ENCODE data around the gene MACROD2. TPM values are rescaled to one million over a fixed set of nuclear protein-coding genes. Genes with fewer than 3 reads are reported as not detected.

MACROD2 gene
- polyA plus RNA-seq, 1 donor (not counting 4 experiments of a cell fraction or from before 2014, with no cell fraction given), result 0.71 TPM

- Histone ChIP-seq H3K27me3 (ENCODE audit: control insufficient read depth, extremely low read depth, insufficient read depth, low read length) (no peaks in the 10 kb centered on the region), H3K4me2 (ENCODE audit: control insufficient read depth, extremely low read depth, insufficient read depth, low read depth, low read length) (no peak overlapping the region), H3K36me3 (ENCODE audit: control insufficient read depth in 2 of 2, extremely low read depth in 1 of 2, insufficient read depth in 2 of 2, low read length in 2 of 2) (no peaks in the 10 kb centered on the region), H3K9me1 (ENCODE audit: control insufficient read depth, extremely low read depth, insufficient read depth, low read length) (no peaks in the 10 kb centered on the region), H3K9ac (ENCODE audit: control insufficient read depth, extremely low read depth, insufficient read depth, low read length) (no peak overlapping the region), H3K79me2 (ENCODE audit: control insufficient read depth, insufficient read depth, low read length) (no peaks in the 10 kb centered on the region), H3K4me1 (ENCODE audit: control insufficient read depth, extremely low read depth, insufficient read depth, low read length) (peaks cover 17% of the 10 kb centered on the region), H3K4me3 (ENCODE audit: control insufficient read depth in 2 of 3, extremely low read depth in 1 of 3, insufficient read depth in 2 of 3, low read depth in 1 of 3, low read length in 3 of 3) (no peak overlapping the region), H3K27ac (ENCODE audit: control insufficient read depth, insufficient read depth, low read length) (no peak overlapping the region), H3K9me3 (ENCODE audit: control insufficient read depth, low read depth, low read length) (no peaks in the 10 kb centered on the region), H2AFZ (ENCODE audit: control insufficient read depth, low read length) (no peak overlapping the region), H4K20me1 (ENCODE audit: control insufficient read depth, extremely low read depth, insufficient read depth, low read length) (no peaks in the 10 kb centered on the region)
- TF ChIP-seq CTCF (optimal IDR thresholded peaks at IDR 0.05 in 1 of 3, IDR thresholded peaks at IDR 0.05 in 1 of 3, conservative IDR thresholded peaks at IDR 0.05 in 1 of 3; ENCODE audit: extremely low read depth in 1 of 3, insufficient read depth in 2 of 3, low read length in 3 of 3) (no peak), EZH2 (IDR thresholded peaks at IDR 0.05; ENCODE audit: low read length) (no peak)
- DNase-seq (ENCODE audit: low read depth, low spot score), result no peak
- dilution Hi-C loops (cut with MboI; ENCODE audit: extremely low pct_ligation_motif_present, low sequenced_read_pairs), result no loop called here
- FAIRE-seq, result peak; percentile 55
Measured at GRCh38 chr20:15742627-15743026, 1747.3 kb downstream of the MACROD2 start.

GRCh38 chr20:15756002-15756753, 1760.9 kb downstream of the MACROD2 start:
- H3K9me3 ChIP-seq (ENCODE audit: control insufficient read depth, low read depth, low read length), result no peaks in the 10 kb centered on the region
- H3K4me3 ChIP-seq (ENCODE audit: control insufficient read depth in 2 of 3, extremely low read depth in 1 of 3, insufficient read depth in 2 of 3, low read depth in 1 of 3, low read length in 3 of 3), result no peak overlapping the region
- FAIRE-seq, result no peak
- no peaks in the 10 kb centered on the region for H3K4me1 ChIP-seq (ENCODE audit: control insufficient read depth, extremely low read depth, insufficient read depth, low read length)
- H3K36me3 ChIP-seq (ENCODE audit: control insufficient read depth in 2 of 2, extremely low read depth in 1 of 2, insufficient read depth in 2 of 2, low read length in 2 of 2), result no peaks in the 10 kb centered on the region
- H3K27ac ChIP-seq (ENCODE audit: control insufficient read depth, insufficient read depth, low read length), result no peak overlapping the region
- no peaks in the 10 kb centered on the region for H3K27me3 ChIP-seq (ENCODE audit: control insufficient read depth, extremely low read depth, insufficient read depth, low read length)
- no peaks in the 10 kb centered on the region for H4K20me1 ChIP-seq (ENCODE audit: control insufficient read depth, extremely low read depth, insufficient read depth, low read length)
- no peaks in the 10 kb centered on the region for H3K9me1 ChIP-seq (ENCODE audit: control insufficient read depth, extremely low read depth, insufficient read depth, low read length)
- no peak overlapping the region for H3K4me2 ChIP-seq (ENCODE audit: control insufficient read depth, extremely low read depth, insufficient read depth, low read depth, low read length)
- no peak overlapping the region for H2AFZ ChIP-seq (ENCODE audit: control insufficient read depth, low read length)
- H3K9ac ChIP-seq (ENCODE audit: control insufficient read depth, extremely low read depth, insufficient read depth, low read length), result no peak overlapping the region
- dilution Hi-C loops (cut with MboI; ENCODE audit: extremely low pct_ligation_motif_present, low sequenced_read_pairs), result no loop called here
- TF ChIP-seq CTCF (optimal IDR thresholded peaks at IDR 0.05 in 1 of 3, IDR thresholded peaks at IDR 0.05 in 1 of 3, conservative IDR thresholded peaks at IDR 0.05 in 1 of 3; ENCODE audit: extremely low read depth in 1 of 3, insufficient read depth in 2 of 3, low read length in 3 of 3) (no peak), EZH2 (IDR thresholded peaks at IDR 0.05; ENCODE audit: low read length) (no peak)
- DNase-seq (ENCODE audit: low read depth, low spot score), result no peak
- no peaks in the 10 kb centered on the region for H3K79me2 ChIP-seq (ENCODE audit: control insufficient read depth, insufficient read depth, low read length)
